Right forelimb (tissue), 1 donor: ENCODE results near the gene RUVBL1.
"Not testable (repeated sequence)": the region's sequence is repeated elsewhere in the genome, so short reads cannot be mapped to it uniquely, and the experiment has no call there.

Experiments
- DNase-seq: peaks from one replicate; pipeline ENCODE4 v3.0.0-alpha.2; 2018

Gene RUVBL1

DNA sequence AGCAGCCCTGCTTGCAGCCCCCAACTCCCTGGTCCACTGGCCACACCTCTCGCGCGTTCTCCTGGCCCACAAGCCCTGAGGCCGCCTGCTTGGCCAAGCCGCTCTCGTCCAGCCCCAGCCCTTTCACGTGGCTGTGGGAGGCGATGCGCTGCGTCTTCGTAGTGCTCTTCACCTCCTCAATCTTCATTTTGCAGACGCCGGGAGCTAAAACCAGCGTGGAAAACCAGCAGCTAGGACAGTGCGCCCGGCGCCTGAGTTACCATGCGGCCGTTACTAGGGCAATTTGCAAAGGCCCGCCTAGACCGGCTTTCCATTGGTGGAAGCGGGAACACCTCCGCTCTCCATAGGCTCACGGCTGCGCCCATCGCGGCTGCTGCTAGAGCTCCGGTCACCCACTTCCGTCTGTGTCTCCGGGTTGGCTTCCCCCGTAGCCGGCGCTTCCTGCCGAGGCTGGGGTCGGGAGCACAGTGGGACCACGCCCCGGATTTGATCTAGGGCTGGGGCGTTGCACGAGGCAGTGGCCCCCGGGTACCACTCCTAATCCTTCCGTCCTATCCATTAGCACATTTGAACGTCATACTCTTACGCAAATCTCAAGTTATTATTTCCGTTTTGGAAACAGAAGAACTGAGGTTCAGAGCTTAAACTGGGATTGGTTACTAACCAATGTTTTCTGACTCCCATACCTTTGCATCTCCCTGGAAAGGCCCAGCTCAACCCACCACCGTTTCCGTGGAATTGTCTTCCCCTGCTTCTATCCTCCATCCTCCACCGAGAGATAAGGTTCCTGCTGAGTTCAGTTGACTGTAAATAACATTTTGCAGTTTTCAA, at the start of gene RUVBL1:
Gene RUVBL1 (minus strand): TSS at position 275 of the 831 bp plus-strand sequence. CDS start 88 bp downstream, at position 187.
- DNase-seq, result peak; percentile 98

DNA sequence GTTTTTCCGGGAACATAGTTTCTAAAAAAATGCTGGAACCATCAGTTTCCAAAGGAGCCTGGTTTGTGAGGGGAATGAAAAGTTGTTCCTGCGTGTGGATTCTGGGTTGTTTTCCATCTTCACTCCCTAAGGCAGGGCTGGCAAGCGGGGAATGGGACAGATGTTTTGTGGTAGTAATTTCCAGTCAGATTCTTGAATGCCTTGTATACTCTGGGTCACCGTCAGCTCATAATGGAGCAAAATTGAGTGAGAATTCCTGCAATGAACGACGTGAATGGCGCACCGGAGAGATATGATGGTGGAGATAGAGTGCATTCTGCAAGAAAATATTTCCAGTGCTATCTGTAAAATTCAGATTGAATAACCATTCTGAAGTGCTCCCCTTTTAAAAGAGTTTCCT, 49.6 kb upstream of the RUVBL1 start:
- DNase-seq, result no peak

DNA sequence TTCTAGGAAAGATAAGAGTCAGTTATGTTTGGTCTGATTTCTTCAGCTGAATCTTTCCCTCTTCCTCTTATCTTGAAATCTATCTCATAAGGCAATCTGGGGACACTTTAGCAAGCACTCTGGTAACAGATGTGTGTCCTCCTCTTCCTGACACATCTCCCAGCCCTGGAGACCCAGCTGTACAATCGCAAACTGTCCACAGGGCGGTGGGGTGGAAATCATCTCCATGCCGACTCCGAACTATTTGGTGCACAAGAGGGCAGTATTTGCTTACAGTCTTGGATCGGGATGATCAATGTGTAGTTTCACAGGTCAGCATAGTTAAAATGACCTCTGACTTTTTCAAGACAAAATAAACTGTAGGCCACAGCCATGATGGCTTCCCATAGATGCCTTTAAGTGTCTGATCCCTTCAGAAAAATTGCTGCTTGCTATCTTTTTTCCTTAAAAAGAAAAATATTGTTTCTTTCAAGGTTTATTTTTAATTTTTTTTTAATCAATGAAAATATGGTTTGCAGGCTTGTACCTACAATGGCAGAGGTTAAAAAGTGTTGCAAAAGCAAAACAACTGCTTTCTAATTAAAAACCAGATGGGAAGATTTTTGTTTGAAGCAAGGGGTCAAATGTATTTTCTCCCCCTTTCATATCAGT, 47.4 kb upstream of the RUVBL1 start:
- peak; percentile 77 for DNase-seq

DNA sequence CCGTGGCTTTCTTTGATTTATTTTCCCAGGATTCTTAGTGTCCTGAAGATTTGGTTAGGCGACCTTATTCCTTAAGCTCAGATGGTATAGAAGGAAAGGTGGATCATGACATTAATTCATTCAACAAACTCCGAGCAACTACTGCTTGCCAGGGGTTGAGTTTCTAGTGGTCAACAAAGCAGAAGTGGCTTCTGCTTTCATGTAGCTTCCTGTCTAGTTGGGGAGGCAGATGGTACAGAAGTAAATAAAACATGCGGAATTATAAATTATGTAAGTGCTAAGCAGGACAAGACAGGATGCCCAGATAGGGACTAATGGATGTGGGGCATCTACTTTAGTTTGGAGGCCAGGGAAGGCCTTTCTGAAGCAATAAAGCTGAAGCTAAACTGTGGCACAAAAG, 45.2 kb upstream of the RUVBL1 start:
- DNase-seq, result no peak

DNA sequence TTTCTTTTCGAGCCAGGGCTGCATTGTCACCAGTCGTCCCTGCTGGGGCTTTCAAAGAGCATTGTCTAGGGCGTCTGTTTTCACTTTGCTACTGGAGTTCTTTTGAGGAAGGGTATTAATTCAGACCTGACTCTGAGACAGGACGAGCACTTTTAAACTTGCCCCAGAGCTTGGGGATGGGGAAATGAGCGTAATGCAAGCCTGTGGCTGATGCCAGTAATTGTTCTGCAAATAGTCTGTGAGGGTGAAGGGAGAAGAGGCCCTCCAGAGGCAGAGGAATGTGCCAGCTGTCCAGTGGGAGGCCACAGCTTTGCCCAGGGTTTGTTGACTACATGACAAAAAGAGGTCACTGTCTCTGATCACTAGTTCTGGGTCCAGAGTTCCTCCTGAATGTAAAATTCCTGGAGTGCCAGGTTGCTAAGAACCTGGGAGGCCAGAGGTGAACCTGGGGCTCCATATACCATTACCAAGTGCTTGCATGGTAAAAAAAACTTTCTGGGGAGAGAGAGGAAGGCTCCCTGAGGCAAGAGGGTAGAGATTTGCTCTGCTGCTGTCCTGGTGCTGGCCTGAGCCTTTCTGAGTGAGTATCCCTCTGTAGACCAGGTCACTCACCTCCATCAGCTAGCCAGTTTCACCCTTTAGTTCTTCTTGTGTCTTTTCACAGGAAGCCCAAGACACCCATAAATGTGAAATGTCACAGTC, 44.5 kb upstream of the RUVBL1 start:
- DNase-seq, result no peak

DNA sequence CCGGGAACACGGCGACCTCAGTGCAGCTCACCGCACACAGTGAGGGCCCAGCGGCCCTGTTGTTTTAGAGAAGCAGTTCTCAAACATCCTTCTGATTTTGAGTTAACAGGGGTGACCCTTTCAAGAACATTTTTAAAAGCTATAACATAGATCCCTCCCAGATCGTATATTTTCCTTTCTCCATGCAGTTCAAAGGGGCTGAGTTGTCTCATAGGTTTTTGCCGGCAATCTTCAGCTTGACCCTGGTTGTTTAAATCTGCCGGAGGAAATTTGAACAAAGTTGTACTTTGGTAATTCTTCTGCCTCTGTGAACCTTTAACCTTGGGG, 44.0 kb upstream of the RUVBL1 start:
- DNase-seq, result no peak

DNA sequence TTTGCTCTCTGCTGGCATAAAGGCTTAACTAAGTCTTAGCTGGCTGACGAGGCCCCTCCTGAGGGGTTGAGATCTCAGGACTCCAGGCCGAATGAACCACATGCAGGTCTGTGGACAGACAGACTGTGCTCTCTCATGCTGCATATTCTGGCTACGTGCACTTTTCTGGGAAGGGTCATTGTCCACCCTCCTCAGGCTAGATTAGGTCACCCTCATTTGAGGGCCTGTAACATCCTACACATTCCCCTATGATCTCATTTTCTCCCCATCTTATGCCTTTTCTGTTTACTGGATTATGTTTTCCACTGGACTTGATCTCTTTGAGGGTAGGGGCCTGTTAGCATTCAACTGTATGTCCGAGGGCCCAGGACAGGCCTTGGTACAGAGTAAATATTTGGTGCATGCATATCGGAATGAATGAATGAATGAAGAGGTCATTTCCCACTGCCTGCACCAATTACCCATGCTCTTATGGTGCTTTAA, 43.4 kb upstream of the RUVBL1 start:
- DNase-seq, result no peak

DNA sequence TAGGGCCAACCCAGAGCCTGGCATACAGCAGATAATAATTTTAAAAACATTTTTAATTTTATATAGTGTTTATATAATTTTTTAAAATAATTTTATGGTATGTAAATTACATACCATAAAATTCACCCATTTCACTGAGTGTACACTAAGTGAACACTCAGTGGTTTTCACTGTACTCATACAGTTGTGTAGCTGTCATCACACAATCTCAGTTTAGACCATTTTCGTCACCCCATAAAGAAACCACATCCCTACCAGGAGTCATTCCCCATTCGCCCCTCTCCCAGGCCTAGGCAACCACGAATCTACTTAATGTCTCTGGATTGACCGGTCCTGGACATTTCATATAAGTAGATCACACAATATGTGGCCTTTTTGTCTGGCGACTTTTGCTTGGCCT, 39.8 kb upstream of the RUVBL1 start:
- no peak for DNase-seq

DNA sequence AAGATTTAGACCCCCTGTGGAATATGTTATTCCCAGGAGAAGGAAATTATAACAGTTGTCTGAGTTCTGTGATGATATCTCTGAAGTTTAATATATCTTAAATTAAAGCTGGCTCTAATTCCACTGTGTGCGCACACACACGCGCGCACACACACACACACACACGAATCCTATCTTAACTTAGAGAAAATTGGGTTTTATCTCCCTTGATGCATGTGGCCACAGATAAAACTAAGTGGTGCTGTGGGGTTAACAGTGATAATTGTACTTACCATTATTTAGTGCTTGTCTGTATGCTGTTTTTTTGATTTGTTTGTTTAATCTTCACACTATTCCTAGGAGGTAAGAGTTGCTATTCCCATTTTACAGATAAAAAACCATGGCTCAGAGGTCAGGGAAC, 37.0 kb upstream of the RUVBL1 start:
- DNase-seq, result no peak

DNA sequence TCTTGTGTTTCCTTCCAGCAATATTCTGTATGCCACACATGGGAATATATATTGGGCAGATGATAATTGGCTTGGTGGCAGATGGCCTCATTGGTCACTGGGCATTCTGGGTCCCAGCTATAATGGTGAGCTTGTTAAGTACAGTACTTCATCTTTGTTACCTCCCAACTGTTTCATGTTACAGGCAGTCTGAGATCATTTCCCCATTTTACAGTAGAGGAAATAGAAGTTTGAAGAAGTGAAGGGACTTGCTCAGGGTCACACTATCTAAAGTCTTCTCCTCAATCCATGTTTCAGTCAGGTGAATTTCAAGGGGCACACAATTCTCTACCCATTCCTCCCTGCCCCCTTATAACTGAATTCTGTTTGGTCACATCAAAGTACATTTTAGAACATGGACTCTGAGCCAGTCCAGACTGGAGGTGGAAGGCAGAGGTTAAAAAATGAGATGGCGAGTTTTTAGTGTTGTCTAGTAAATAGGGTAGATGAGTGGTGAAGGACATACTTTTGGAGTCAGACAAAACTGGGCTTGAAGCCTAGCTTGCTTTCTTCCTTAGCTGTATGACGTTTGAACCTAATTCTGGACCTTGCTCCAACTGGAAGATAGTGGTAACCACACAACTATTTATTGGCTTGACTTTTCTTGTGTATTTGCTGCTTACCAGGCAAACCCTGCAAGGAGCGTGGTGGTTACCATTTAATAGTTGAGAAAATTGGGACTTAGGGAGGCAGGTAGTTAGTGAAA, 32.2 kb upstream of the RUVBL1 start:
- DNase-seq, result no peak

DNA sequence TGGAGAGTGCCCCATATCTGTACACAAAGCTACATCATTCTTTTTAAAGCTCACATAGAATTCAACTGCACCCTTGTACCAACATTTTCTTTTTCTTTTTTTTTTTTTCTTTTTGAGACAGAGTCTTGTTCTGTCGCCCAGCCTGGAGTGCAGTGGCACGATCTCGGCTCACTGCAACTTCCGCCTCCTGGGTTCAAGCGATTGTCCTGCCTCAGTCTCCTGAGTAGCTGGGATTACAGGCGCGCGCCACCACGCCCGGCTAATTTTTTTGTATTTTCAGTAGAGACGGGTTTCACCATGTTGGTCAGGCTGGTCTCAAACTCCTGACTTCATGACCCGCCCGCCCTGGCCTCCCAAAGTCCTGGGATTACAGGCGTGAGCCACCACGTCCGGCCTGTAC, 30.7 kb upstream of the RUVBL1 start:
- not testable (repeated sequence) for DNase-seq

DNA sequence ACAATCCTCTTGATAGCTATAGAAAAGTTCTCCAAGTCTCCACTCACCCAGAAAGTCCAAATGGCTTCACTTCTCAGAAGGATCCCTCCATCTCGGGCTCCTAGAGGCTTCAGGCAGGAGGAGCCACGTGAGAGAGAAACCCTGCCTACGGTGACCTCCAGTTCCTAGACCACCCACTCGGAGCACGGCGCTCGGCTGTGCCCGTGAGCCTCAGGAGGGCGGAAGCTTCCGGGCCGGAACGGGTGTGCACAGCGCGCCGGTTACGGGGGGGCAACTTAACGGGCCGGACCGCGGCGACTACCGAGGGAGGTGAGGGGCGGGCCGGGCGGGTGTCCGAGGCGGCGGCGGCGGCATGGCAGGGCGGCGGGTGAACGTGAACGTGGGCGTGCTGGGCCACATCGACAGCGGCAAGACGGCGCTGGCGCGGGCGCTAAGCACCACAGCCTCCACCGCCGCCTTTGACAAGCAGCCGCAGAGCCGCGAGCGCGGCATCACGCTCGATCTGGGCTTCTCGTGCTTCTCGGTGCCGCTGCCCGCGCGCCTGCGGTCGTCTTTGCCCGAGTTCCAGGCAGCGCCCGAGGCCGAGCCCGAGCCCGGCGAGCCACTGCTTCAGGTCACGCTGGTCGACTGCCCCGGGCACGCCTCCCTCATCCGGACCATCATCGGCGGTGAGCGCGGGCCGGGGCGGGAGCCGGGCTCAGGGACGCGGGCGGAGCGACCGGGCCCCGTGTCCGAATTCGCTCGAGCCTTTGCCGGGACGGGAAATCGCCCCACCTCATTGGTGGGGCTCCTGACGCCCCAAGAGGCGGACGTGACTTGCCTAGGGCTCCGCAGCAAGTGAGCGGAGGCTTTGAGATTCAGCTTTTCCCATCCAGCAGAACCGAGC, 29.8 kb upstream of the RUVBL1 start, which contains the start of gene EEFSEC:
Gene EEFSEC (plus strand): TSS at position 326 of the 886 bp plus-strand sequence. CDS start 27 bp downstream, at position 353.
- DNase-seq, result peak; percentile 91

DNA sequence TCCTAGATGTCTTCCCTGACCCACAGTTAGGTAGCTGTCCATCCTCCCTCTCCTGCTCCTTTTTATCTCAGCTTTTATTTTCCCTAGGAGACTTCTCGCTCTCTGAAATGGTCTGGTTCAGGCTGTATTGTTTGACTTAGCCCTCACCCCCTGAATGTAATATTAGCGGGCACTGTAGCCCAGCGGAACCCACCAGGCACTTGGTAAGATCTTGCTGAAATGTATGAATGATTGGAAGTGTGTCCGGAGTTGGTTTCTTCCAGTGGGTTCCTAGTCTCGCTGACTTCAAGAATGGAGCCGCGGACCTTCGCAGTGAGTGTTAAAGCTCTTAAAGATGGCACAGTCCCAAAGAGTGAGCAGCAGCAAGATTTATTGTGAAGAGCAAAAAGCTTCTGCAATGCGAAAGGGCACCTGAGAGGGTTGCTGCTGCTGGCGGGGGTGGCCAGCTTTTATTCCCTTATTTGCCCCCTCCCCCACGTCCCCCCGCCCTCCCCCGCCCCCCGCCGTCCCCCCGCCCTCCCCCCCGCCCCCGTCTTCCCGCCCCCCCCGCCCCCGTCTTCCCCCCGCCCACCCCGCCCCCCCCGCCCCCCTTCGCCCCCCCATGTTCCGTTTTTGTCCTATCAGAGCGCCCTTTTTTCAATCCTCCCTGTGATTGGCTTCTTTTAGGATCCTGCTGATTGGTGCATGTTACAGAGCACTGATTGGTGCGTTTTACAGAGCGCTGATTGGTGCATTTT, 29.0 kb upstream of the RUVBL1 start:
- no peak for DNase-seq

DNA sequence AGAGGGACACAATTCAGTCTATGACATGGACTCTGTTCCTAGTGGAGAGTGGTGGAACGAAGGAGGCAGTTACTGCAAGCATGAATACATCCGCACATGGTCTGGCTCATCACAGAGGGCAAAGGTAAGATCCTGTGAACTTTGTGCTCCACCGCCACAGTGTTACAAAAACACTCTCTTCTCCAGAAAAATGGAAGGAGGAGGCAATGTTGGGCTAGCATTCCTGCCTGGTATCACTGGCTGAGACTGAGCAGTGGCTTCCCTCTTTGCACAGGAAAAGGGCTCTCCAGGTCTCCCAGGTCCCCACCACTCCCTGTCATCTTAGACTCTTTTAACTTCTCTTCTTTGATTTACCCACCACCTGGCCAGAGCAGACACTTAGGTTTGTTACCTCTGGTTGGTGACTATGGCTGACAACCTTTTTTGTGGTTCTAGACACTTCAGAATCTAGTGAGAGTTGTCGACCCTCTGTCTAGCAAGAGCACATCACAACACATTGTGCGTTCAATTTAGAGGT, 28.2 kb upstream of the RUVBL1 start:
- no peak for DNase-seq

DNA sequence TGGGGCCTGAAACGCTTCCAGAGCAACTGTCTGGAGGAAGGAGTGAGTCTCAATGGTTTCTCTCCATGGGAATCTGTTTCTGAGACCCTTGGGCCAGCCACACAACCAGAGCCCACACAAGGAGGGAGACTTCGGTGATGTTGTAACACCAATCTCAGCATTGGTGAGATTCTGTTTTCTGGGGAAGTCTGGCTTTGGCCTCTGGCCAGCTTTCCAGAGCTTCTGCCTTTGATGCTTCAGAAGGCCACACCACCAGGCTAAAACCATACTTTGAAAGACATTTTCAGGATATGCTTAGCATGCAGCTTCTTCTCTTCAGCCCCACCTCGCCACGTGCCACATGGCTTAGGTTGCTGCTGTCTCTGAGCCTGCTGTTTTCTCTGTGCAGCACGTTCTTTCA, 26.0 kb upstream of the RUVBL1 start:
- DNase-seq, result no peak

DNA sequence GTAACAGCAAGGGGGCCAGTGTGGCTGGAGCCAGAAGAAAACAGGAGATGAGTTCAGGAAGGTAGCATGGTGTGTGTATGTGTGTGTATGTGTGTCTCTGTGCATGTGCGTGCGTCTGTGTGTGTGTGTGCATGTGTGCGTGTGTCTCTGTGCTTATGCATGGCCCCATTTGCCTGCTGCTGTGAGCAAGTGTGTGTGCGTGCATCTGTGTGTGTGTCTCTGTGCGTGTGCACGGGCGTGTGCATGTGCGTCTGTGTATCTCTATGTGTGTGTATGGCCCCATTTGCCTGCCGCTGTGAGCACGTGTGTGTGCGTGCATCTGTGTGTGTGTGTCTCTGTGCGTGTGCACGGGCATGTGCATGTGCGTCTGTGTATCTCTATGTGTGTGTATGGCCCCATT, 22.6 kb upstream of the RUVBL1 start:
- DNase-seq, result no peak

DNA sequence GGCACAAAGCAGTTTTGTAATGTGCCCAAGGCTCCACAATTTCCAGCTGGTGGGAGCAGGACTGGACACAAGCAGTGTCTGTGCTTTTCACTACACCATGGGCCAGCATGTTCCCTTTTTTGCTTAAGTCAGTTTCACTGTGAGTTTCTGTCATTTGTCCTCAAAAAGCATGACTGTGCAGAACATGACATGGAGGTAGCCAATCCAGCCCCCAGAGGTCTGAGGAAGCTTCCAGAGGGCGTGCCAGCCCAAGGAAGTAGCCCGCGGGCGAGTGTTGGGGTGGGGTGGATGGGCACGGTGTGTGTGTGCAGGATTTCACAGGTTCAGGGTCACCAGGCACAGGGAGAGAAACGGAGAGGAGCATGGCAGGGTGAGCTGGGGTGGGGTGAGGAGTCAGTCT, 21.7 kb upstream of the RUVBL1 start:
- no peak for DNase-seq

DNA sequence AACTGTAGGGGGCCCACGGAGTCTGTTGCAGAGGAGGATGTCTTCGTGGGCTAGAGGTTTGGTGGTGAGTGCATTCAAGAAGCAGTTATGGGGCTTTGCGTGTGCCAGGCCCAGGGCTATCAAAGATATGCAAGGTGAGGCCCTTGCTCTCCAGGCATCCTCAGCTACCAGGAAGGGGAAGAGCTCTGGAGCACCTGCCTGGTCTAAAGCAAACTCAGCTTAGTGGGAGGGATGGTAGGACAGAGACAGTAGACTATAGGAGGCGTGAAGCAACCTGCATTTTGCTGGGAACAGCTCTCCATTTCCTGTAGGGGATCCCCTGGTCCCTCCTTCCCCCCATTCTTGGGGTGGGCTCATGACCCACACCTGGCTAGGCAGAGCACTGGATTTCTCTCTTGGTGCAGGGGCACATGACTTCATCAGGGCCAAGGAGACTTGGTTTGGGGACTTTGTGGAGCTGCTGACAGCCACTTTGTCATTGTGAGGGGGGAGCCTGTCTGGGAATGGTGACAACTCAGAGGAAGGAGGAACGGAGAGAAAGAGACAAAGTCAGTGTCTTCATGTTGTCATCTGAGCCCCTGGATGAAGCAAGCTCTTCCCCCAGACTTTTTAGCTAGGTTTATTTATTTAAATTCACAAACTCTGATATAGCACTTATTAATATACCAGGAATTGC, 21.0 kb upstream of the RUVBL1 start:
- DNase-seq, result no peak

DNA sequence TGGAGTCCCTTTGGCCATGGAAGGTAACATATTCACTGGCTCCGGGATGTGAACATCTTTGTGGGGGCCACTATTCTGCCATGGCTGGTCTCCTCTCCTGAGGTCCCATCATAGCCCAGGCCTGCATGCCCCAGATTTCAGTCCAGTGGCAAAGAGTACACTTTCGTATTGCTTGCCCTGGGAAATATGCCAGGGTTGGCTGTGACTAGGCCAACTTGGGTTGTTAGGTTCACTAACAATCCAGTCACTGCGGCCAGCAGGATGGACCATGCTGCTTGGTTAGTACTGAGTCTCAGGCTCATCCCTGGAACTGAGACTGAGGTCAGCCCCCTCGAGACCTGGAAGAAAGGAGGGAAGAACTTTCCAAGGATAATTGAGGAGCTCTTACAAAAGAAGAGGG, 19.9 kb upstream of the RUVBL1 start:
- DNase-seq, result no peak

DNA sequence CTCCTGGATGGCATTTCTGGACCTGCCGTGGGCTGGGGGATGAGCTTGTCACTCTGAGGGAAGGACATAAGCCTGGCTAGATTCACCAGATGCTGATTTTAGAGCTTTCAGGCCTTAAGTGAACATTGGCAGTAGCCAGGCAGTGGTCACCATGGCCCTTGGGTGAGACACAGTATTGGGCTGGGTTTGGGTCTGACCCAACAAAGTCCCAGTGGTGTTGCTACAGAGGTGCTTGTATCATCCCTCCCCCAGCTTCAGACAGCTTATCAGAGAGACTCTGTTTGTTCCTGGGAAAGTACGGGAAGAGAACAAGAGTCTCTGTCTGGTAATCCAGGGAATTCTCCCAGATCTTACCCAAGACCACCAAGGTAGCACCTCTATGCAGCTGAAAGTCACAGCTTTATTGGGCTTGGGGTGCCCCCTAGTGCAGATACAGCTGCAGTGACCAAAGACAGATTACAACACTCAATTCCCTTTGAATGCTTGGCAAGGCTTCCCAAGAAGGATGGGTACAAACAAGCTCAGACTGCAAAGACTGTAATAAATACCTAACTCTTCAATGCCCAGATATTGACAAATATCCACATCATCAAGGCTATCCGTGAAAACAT, 9.8 kb upstream of the RUVBL1 start:
- no peak for DNase-seq
